OCI-LY1 (cell line): ENCODE results near the gene MTIF3.

Source experiments
- CTCF ChIP-seq: fragments of 200-600 bp; sonication (generic), shearing (Covaris generic); IDR thresholded peaks from 2 replicates; pipeline ENCODE4 v1.5.1; 2017; ENCODE audit warnings: mild to moderate bottlenecking, antibody characterized with exemption, low read length, moderate library complexity, mixed read lengths
- EZH2 ChIP-seq: fragments of 200-600 bp; sonication (generic), shearing (Covaris generic); IDR thresholded peaks from 2 replicates; pipeline ENCODE4 v1.8.0; 2017; ENCODE audit warnings: borderline replicate concordance, mixed run types, mild to moderate bottlenecking, antibody characterized with exemption, low read length, moderate library complexity, mixed read lengths

- TF ChIP-seq CTCF (no peak), EZH2 (no peak)
Observed at GRCh38 chr13:27449936-27450828, at the start of gene MTIF3.
